Measurements from ENCODE around the gene SMARCD1. TPM values are rescaled to one million over a fixed set of nuclear protein-coding genes. Genes with fewer than 3 reads are reported as not detected.
A peak's percentile ranks its signal among the peaks of the same experiment; 100 is the strongest.

SMARCD1 gene
- total RNA-seq: 100 to 1,000 TPM in 1 of 2 donors, 10 to 100 TPM in 1; 69.5 to 112 TPM

- H3K27me3 Mint-ChIP-seq: no peaks in the 10 kb centered on the region
- no peaks in the 10 kb centered on the region for H3K9me3 Mint-ChIP-seq
- peak within 1 kb of the TSS; percentile 95 for H3K4me3 Mint-ChIP-seq
- peak; percentile 91 for DNase-seq (ENCODE audit: low spot score)
- H3K4me1 Mint-ChIP-seq (ENCODE audit: low read depth in 2 of 2): peaks cover 29 to 37% of the 10 kb centered on the region in 2 donors
- peak; percentile 95 to 96 for ATAC-seq
- peak within 1 kb of the TSS; percentile 93 to 95 for H3K27ac Mint-ChIP-seq
- H3K36me3 Mint-ChIP-seq: peaks cover 4% of the 10 kb centered on the region
Measured at GRCh38 chr12:50084775-50085614, at the start of gene SMARCD1. TSS of gene SMARCD1 (plus strand) at chr12:50085342. CDS start at chr12:50085370, 28 bp downstream.

GRCh38 chr12:50038336-50038735 is 46.8 kb upstream of the SMARCD1 start:
- no peaks in the 10 kb centered on the region for H3K4me1 Mint-ChIP-seq (ENCODE audit: low read depth in 2 of 2)
- DNase-seq (ENCODE audit: low spot score): no peak
- H3K27me3 Mint-ChIP-seq: peaks cover 12 to 14% of the 10 kb centered on the region in 2 donors
- no peak overlapping the region for H3K4me3 Mint-ChIP-seq
- no peak overlapping the region for H3K27ac Mint-ChIP-seq
- no peaks in the 10 kb centered on the region for H3K36me3 Mint-ChIP-seq
- no peak for ATAC-seq
- H3K9me3 Mint-ChIP-seq: no peaks in the 10 kb centered on the region

GRCh38 chr12:50039151-50039835 is 45.8 kb upstream of the SMARCD1 start:
- Mint-ChIP-seq H3K27ac (no peak overlapping the region), H3K36me3 (no peaks in the 10 kb centered on the region), H3K27me3 (peaks cover 10 to 14% of the 10 kb centered on the region in 2 donors), H3K4me3 (no peak overlapping the region), H3K4me1 (ENCODE audit: low read depth in 2 of 2) (no peaks in the 10 kb centered on the region), H3K9me3 (no peaks in the 10 kb centered on the region)
- peak; percentile 63 to 67 for ATAC-seq
- DNase-seq (ENCODE audit: low spot score): peak; percentile 83

- Mint-ChIP-seq H3K36me3 (no peaks in the 10 kb centered on the region), H3K4me1 (ENCODE audit: low read depth in 2 of 2) (no peaks in the 10 kb centered on the region), H3K9me3 (no peaks in the 10 kb centered on the region), H3K27ac (no peak overlapping the region), H3K27me3 (peaks cover 3 to 7% of the 10 kb centered on the region in 2 donors), H3K4me3 (no peak overlapping the region)
- no peak for DNase-seq (ENCODE audit: low spot score)
- ATAC-seq: no peak
Measured at GRCh38 chr12:50040657-50041056, 44.5 kb upstream of the SMARCD1 start.

GRCh38 chr12:50041062-50041860 is 43.9 kb upstream of the SMARCD1 start:
- ATAC-seq: no peak
- DNase-seq (ENCODE audit: low spot score): no peak
- H3K9me3 Mint-ChIP-seq: no peaks in the 10 kb centered on the region
- no peaks in the 10 kb centered on the region for H3K4me1 Mint-ChIP-seq (ENCODE audit: low read depth in 2 of 2)
- no peak overlapping the region for H3K27ac Mint-ChIP-seq
- H3K4me3 Mint-ChIP-seq: no peak overlapping the region
- no peaks in the 10 kb centered on the region for H3K36me3 Mint-ChIP-seq
- peaks cover 3 to 4% of the 10 kb centered on the region in 2 donors for H3K27me3 Mint-ChIP-seq

GRCh38 chr12:50041962-50042361 is 43.2 kb upstream of the SMARCD1 start:
- DNase-seq (ENCODE audit: low spot score) (no peak), ATAC-seq (no peak)
- H3K27ac Mint-ChIP-seq: no peak overlapping the region
- H3K27me3 Mint-ChIP-seq: no peaks in the 10 kb centered on the region
- H3K9me3 Mint-ChIP-seq: no peaks in the 10 kb centered on the region
- H3K4me1 Mint-ChIP-seq (ENCODE audit: low read depth in 2 of 2): no peaks in the 10 kb centered on the region
- no peaks in the 10 kb centered on the region for H3K36me3 Mint-ChIP-seq
- H3K4me3 Mint-ChIP-seq: no peak overlapping the region

GRCh38 chr12:50042693-50043092 is 42.4 kb upstream of the SMARCD1 start:
- peaks cover 6% of the 10 kb centered on the region in 2 donors for H3K27me3 Mint-ChIP-seq
- no peak overlapping the region for H3K4me3 Mint-ChIP-seq
- no peak overlapping the region for H3K27ac Mint-ChIP-seq
- H3K4me1 Mint-ChIP-seq (ENCODE audit: low read depth in 2 of 2): no peaks in the 10 kb centered on the region
- ATAC-seq (no peak), DNase-seq (ENCODE audit: low spot score) (no peak)
- no peaks in the 10 kb centered on the region for H3K9me3 Mint-ChIP-seq
- no peaks in the 10 kb centered on the region for H3K36me3 Mint-ChIP-seq

- Mint-ChIP-seq H3K27ac (no peak overlapping the region), H3K4me3 (no peak overlapping the region), H3K9me3 (no peaks in the 10 kb centered on the region), H3K4me1 (ENCODE audit: low read depth in 2 of 2) (no peaks in the 10 kb centered on the region), H3K36me3 (no peaks in the 10 kb centered on the region), H3K27me3 (peaks cover 6 to 8% of the 10 kb centered on the region in 2 donors)
- ATAC-seq (no peak), DNase-seq (ENCODE audit: low spot score) (no peak)
Measured at GRCh38 chr12:50043308-50043707, 41.8 kb upstream of the SMARCD1 start.

- DNase-seq (ENCODE audit: low spot score) (no peak), ATAC-seq (no peak)
- Mint-ChIP-seq H3K9me3 (no peaks in the 10 kb centered on the region), H3K4me3 (no peak overlapping the region), H3K27ac (no peak overlapping the region), H3K36me3 (no peaks in the 10 kb centered on the region), H3K4me1 (ENCODE audit: low read depth in 2 of 2) (no peaks in the 10 kb centered on the region), H3K27me3 (peaks cover 6 to 8% of the 10 kb centered on the region in 2 donors)
Measured at GRCh38 chr12:50043854-50044253, 41.3 kb upstream of the SMARCD1 start.

GRCh38 chr12:50047693-50048250 is 37.4 kb upstream of the SMARCD1 start:
- Mint-ChIP-seq H3K27ac (no peak overlapping the region), H3K4me3 (no peak overlapping the region), H3K4me1 (ENCODE audit: low read depth in 2 of 2) (peaks cover 0 to 6% of the 10 kb centered on the region in 2 donors), H3K27me3 (peaks cover 25 to 41% of the 10 kb centered on the region in 2 donors), H3K36me3 (no peaks in the 10 kb centered on the region), H3K9me3 (no peaks in the 10 kb centered on the region)
- DNase-seq (ENCODE audit: low spot score) (no peak), ATAC-seq (no peak)

- Mint-ChIP-seq H3K27ac (no peak overlapping the region), H3K27me3 (peaks cover 26 to 43% of the 10 kb centered on the region in 2 donors), H3K9me3 (no peaks in the 10 kb centered on the region), H3K4me1 (ENCODE audit: low read depth in 2 of 2) (peaks cover 0 to 6% of the 10 kb centered on the region in 2 donors), H3K36me3 (no peaks in the 10 kb centered on the region), H3K4me3 (no peak overlapping the region)
- no peak for ATAC-seq
- DNase-seq (ENCODE audit: low spot score): no peak
Measured at GRCh38 chr12:50049254-50050118, 35.7 kb upstream of the SMARCD1 start.

- no peaks in the 10 kb centered on the region for H3K9me3 Mint-ChIP-seq
- H3K4me1 Mint-ChIP-seq (ENCODE audit: low read depth in 2 of 2): peaks cover 0 to 6% of the 10 kb centered on the region in 2 donors
- peaks cover 26 to 43% of the 10 kb centered on the region in 2 donors for H3K27me3 Mint-ChIP-seq
- no peak overlapping the region for H3K4me3 Mint-ChIP-seq
- DNase-seq (ENCODE audit: low spot score) (no peak), ATAC-seq (peak in 1 of 2 donors; percentile 4)
- H3K27ac Mint-ChIP-seq: no peak overlapping the region
- H3K36me3 Mint-ChIP-seq: no peaks in the 10 kb centered on the region
Measured at GRCh38 chr12:50050119-50050385, 35.1 kb upstream of the SMARCD1 start.

Measured in natural killer cell treated with Interleukin-12 subunit alpha and Interleukin-12 subunit beta and Interleukin-15 and Interleukin-18, amount 100 ng/mL, for 72 hours (primary cell).